ENCODE measurements around the gene PKDREJ. TPM values are rescaled to one million over a fixed set of nuclear protein-coding genes. Genes with fewer than 3 reads are reported as not detected.

Gene PKDREJ
- total RNA-seq, 1 experiment from 2014 or later = not detected

- CTCF ChIA-PET = no interaction called here
- Histone ChIP-seq H3K4me3 (replicated peaks in 1 of 2; ENCODE audit: low read depth in 1 of 2, low read length in 2 of 2) (no peak overlapping the region), H3K36me3 (ENCODE audit: control insufficient read depth in 1 of 2, insufficient read depth in 2 of 2, low read length in 2 of 2) (peaks cover 10 to 35% of the 10 kb centered on the region in 2 experiments), H4K20me1 (ENCODE audit: insufficient read depth) (no peaks in the 10 kb centered on the region), H3K4me1 (ENCODE audit: control insufficient read depth in 1 of 2, insufficient read depth in 2 of 2, low read length in 2 of 2) (peaks cover 0 to 8% of the 10 kb centered on the region in 2 experiments; a peak in 3 of 4 replicates), H3K79me2 (ENCODE audit: insufficient read depth, low read length) (no peaks in the 10 kb centered on the region), H3K9me3 (ENCODE audit: control insufficient read depth in 1 of 2, insufficient read depth in 1 of 2, low read depth in 1 of 2, low read length in 2 of 2) (peaks cover 0 to 5% of the 10 kb centered on the region in 2 experiments; a peak in 1 of 4 replicates), H3K27me3 (ENCODE audit: insufficient read depth, low read length) (no peaks in the 10 kb centered on the region), H3K4me2 (ENCODE audit: low read length) (no peak overlapping the region), H3K9me2 (ENCODE audit: insufficient read depth) (no peaks in the 10 kb centered on the region), H3K27ac (ENCODE audit: low read depth, low read length) (no peak overlapping the region), H2AFZ (ENCODE audit: low read depth, low read length, poor library complexity, severe bottlenecking) (no peak overlapping the region), H3K9ac (ENCODE audit: low read length) (no peak overlapping the region)
- intact Hi-C loops (cut with micrococcal nuclease) = no loop called here
- BruUV-seq (replicated peaks) = no TSS peak
- RAD21 ChIA-PET (ENCODE audit: low non-redundant PET in 1 of 2, low total read pairs in 2 of 2, uncharacterized antibody in 2 of 2, unreplicated experiment in 2 of 2) = no interaction called here
- ATAC-seq (no peak), DNase-seq (ENCODE audit: low read depth, low spot score) (no peak)
- TF ChIP-seq CEBPB (IDR thresholded peaks at IDR 0.05; ENCODE audit: low read depth) = no peak
- no peak for TF ChIP-seq EGR1 (IDR thresholded peaks at IDR 0.05; ENCODE audit: low read depth)
- TF ChIP-seq SIN3A (IDR thresholded peaks at IDR 0.05; ENCODE audit: low read depth) = no peak
- TF ChIP-seq, protein P1, sequence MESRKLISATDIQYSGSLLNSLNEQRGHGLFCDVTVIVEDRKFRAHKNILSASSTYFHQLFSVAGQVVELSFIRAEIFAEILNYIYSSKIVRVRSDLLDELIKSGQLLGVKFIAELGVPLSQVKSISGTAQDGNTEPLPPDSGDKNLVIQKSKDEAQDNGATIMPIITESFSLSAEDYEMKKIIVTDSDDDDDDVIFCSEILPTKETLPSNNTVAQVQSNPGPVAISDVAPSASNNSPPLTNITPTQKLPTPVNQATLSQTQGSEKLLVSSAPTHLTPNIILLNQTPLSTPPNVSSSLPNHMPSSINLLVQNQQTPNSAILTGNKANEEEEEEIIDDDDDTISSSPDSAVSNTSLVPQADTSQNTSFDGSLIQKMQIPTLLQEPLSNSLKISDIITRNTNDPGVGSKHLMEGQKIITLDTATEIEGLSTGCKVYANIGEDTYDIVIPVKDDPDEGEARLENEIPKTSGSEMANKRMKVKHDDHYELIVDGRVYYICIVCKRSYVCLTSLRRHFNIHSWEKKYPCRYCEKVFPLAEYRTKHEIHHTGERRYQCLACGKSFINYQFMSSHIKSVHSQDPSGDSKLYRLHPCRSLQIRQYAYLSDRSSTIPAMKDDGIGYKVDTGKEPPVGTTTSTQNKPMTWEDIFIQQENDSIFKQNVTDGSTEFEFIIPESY (IDR thresholded peaks at IDR 0.05; ENCODE audit: extremely low read depth, insufficient replicate concordance, low read length) = no peak
- no peak for TF ChIP-seq EZH2 (IDR thresholded peaks at IDR 0.05)
- no peak for TF ChIP-seq ZFX (IDR thresholded peaks at IDR 0.05)
- no peak for TF ChIP-seq SRF (IDR thresholded peaks at IDR 0.05; ENCODE audit: low read depth)
- TF ChIP-seq, protein P2, sequence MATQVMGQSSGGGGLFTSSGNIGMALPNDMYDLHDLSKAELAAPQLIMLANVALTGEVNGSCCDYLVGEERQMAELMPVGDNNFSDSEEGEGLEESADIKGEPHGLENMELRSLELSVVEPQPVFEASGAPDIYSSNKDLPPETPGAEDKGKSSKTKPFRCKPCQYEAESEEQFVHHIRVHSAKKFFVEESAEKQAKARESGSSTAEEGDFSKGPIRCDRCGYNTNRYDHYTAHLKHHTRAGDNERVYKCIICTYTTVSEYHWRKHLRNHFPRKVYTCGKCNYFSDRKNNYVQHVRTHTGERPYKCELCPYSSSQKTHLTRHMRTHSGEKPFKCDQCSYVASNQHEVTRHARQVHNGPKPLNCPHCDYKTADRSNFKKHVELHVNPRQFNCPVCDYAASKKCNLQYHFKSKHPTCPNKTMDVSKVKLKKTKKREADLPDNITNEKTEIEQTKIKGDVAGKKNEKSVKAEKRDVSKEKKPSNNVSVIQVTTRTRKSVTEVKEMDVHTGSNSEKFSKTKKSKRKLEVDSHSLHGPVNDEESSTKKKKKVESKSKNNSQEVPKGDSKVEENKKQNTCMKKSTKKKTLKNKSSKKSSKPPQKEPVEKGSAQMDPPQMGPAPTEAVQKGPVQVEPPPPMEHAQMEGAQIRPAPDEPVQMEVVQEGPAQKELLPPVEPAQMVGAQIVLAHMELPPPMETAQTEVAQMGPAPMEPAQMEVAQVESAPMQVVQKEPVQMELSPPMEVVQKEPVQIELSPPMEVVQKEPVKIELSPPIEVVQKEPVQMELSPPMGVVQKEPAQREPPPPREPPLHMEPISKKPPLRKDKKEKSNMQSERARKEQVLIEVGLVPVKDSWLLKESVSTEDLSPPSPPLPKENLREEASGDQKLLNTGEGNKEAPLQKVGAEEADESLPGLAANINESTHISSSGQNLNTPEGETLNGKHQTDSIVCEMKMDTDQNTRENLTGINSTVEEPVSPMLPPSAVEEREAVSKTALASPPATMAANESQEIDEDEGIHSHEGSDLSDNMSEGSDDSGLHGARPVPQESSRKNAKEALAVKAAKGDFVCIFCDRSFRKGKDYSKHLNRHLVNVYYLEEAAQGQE (IDR thresholded peaks at IDR 0.05; ENCODE audit: low read depth) = no peak
- no peak for TF ChIP-seq ELF1 (IDR thresholded peaks at IDR 0.05; ENCODE audit: borderline replicate concordance, low read depth)
- TF ChIP-seq JUND (IDR thresholded peaks at IDR 0.05) = no peak
- no peak for TF ChIP-seq ATF3 (IDR thresholded peaks at IDR 0.05)
- POLR2A ChIA-PET = no interaction called here
These were observed 10.4 kb upstream of the PKDREJ start for GRCh38 chr22:46273432-46274148.
